ENCODE results near the gene OPN4.

OPN4 gene

DNA sequence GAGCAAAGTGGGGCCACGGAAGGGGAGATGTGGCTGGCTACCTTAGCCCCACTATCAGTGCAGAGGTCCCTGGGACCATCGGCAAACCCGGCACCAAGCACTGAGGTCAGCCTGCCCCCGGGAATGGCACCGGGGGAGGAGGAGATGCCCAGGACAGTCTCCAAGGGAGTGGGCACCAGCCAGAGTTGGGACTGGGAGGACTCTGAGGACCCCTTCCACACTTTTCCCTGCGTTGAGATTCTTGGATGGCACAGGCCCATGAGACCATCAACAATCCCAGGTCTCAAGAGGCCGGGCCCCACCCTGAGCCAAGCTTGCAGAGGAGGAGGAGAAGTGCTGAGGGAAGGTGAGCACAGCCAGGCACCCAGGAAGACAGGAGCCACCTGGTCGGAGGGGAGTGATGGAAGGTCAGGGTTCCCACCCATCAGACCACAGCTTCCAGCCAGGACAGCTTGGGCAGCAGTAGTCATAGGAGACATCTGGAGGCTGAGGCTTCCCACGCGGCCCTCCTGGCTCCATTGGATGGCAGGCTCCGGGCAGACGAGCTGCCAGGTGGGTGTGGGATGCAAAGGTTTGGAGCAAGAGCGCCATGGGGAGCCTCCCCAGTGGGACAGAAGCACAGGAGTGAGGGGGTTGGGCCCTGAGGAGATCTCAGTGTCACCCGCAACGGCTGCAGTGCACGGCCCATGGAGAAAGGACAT is 2.6 kb upstream of the OPN4 start:
- DNase-seq (ENCODE audit: low spot score), result no peak
- Mint-ChIP-seq H3K36me3 (ENCODE audit: low read depth) (no peaks in the 10 kb centered on the region), H3K4me1 (ENCODE audit: low read depth) (no peaks in the 10 kb centered on the region), H3K27me3 (ENCODE audit: low read depth) (no peaks in the 10 kb centered on the region), H3K4me3 (no peak overlapping the region), H3K27ac (no peak overlapping the region), H3K9me3 (no peaks in the 10 kb centered on the region)

DNA sequence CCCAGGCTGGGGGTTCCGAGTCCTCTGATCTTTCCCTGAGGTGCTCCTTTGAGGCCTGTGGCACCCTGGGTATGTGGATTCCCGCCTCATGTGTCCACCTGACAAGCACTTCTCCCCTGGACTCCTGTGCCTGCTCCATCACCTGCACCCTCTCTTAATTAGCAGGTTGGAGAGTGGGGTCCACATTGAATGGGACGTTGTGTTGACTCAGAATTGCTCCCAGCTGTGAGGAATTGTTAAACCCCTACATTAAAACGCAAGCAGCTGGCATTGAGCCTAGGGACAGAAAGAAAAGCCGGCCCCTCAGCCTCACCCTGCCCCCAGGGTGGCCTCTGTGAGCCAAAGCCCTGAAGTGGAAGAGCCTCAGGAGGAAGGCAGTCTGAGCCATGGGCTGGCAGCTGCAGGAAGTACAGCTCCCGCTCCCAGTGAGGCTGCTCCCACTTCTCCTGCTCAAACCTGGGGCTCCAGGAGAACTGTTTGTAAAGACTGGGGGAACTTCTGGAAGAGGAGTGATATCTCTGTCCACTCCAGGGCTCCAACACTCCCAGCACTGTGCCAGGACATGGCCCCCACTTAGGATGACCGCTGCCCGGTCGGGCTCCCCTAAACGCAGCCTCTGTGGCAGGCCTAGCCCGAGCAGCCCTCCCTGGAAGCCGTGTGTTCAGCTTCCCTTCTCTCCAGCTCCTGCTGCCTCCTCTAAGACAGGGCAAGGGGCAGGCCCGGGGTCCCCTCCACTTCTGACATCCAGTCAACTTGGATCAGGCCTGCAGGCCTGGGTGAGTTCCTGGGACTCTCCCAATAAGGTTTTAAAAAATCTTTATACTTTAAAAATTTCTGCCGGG is 1.8 kb upstream of the OPN4 start:
- no peak overlapping the region for H3K4me3 Mint-ChIP-seq

DNA sequence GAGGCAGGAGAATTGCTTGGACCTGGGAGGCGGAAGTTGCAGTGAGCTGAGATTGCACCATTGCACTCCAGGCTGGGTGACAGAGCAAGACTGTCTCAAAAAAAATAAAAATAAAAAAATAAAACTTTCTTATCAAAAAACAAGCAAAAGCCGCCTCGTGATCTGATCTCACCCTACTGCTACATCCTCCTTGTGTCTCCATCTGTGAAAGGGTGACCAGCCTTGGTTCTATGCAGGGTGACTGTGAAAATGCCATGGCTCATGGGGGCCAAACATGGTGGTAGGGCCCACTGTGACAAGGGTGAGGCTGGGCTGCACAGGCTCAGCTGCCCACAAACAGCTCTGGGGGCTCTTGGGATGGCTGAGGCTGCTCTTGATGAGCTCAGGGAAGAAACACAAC is 968 bp upstream of the OPN4 start:
- Mint-ChIP-seq H3K9me3 (no peaks in the 10 kb centered on the region), H3K4me1 (ENCODE audit: low read depth) (no peaks in the 10 kb centered on the region), H3K27ac (no peak overlapping the region), H3K36me3 (ENCODE audit: low read depth) (no peaks in the 10 kb centered on the region), H3K27me3 (ENCODE audit: low read depth) (no peaks in the 10 kb centered on the region), H3K4me3 (no peak overlapping the region)
- no peak for DNase-seq (ENCODE audit: low spot score)

More for the DNA sequence above, 1.8 kb upstream of the OPN4 start:
- H3K9me3 Mint-ChIP-seq, result no peaks in the 10 kb centered on the region
- H3K4me1 Mint-ChIP-seq (ENCODE audit: low read depth), result no peaks in the 10 kb centered on the region
- H3K27me3 Mint-ChIP-seq (ENCODE audit: low read depth), result no peaks in the 10 kb centered on the region
- no peak overlapping the region for H3K27ac Mint-ChIP-seq
- no peak for DNase-seq (ENCODE audit: low spot score)
- H3K36me3 Mint-ChIP-seq (ENCODE audit: low read depth), result no peaks in the 10 kb centered on the region

DNA sequence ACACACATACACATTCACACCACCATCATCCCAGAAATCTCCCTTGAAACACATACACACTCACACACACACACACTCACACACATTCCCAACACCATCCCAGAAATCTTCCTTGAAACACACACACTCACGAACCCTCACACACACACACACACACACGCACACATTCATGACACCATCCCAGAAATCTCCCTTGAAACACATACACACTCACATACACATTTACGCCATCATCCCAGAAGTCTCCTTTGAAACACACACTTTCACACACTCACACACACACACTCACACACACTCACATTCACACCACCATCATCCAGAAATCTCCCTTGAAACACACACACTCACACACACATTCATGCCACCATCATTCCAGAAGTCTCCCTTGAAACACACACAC is 360 bp upstream of the OPN4 start:
- Mint-ChIP-seq H3K36me3 (ENCODE audit: low read depth) (no peaks in the 10 kb centered on the region), H3K27me3 (ENCODE audit: low read depth) (no peaks in the 10 kb centered on the region), H3K9me3 (no peaks in the 10 kb centered on the region), H3K27ac (no peak overlapping the region), H3K4me1 (ENCODE audit: low read depth) (no peaks in the 10 kb centered on the region), H3K4me3 (no peak overlapping the region)
- no peak for DNase-seq (ENCODE audit: low spot score)

DNA sequence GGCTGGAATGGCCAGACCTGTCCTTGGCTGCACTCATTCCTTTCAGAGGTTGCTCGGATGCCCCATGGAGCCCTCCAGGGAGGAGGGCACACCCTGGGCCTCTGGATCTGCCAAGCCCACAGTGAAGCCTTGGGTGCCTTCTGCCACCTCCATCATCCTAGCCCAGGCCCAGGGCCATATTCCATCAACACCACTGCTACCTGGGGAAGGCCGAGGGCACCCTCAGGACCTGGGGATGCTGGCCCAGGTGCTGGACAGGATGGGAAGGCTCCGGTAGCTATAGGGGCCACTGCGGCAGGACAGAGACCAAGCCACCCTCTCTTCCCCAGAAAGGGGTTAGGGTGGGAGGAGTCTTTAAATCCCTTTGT is 810 bp downstream of the OPN4 start:
- Mint-ChIP-seq H3K9me3 (no peaks in the 10 kb centered on the region), H3K4me3 (no peak overlapping the region), H3K4me1 (ENCODE audit: low read depth) (no peaks in the 10 kb centered on the region), H3K27me3 (ENCODE audit: low read depth) (no peaks in the 10 kb centered on the region), H3K36me3 (ENCODE audit: low read depth) (no peaks in the 10 kb centered on the region), H3K27ac (no peak overlapping the region)
- DNase-seq (ENCODE audit: low spot score), result no peak

DNA sequence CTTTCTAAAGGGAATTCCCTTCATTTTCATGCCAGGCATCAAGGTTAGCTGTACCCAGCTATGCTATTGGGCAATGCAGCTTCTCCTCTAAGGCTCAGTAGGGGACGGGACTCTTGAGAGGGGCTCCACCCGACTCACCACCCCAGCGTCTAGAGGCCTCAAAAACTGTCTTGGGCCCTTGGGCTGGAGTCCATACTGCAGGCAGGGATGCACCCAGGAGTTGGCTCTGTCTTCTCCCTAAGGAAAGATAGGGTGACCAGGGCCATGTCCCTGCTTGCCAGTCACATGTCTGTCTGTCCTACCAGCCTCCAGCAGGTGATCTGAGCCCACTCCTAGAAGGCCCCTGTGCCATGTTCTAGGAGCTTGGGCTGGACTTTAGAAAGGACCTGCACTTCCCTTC is 1.2 kb downstream of the OPN4 start:
- Mint-ChIP-seq H3K4me3 (no peak overlapping the region), H3K27me3 (ENCODE audit: low read depth) (no peaks in the 10 kb centered on the region)

DNA sequence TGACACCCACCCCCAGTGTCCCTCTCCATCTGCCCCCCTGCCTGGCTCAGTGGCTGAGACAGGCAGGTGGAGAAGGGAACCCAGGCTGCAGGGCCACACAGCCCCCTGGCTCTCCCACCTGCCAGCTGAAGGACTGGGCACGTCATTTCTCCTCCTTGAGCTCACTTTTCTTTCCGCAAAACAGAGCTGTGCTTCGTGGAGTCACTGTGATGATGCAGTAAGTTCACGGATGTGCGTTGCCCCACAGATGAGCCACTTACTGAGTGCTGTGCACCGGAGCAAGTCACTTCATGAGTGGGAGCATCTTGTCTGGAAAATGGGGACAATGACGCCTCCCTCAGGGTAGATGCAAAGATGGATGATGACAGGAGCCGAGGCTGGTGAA is 2.7 kb downstream of the OPN4 start:
- H3K27ac Mint-ChIP-seq, result no peak overlapping the region
- no peaks in the 10 kb centered on the region for H3K9me3 Mint-ChIP-seq
- DNase-seq (ENCODE audit: low spot score), result no peak
- no peaks in the 10 kb centered on the region for H3K36me3 Mint-ChIP-seq (ENCODE audit: low read depth)
- H3K4me1 Mint-ChIP-seq (ENCODE audit: low read depth), result no peaks in the 10 kb centered on the region
- H3K4me3 Mint-ChIP-seq, result no peak overlapping the region
- H3K27me3 Mint-ChIP-seq (ENCODE audit: low read depth), result no peaks in the 10 kb centered on the region

More for the DNA sequence above, 1.2 kb downstream of the OPN4 start:
- Mint-ChIP-seq H3K9me3 (no peaks in the 10 kb centered on the region), H3K27ac (no peak overlapping the region), H3K36me3 (ENCODE audit: low read depth) (no peaks in the 10 kb centered on the region), H3K4me1 (ENCODE audit: low read depth) (no peaks in the 10 kb centered on the region)
- no peak for DNase-seq (ENCODE audit: low spot score)

DNA sequence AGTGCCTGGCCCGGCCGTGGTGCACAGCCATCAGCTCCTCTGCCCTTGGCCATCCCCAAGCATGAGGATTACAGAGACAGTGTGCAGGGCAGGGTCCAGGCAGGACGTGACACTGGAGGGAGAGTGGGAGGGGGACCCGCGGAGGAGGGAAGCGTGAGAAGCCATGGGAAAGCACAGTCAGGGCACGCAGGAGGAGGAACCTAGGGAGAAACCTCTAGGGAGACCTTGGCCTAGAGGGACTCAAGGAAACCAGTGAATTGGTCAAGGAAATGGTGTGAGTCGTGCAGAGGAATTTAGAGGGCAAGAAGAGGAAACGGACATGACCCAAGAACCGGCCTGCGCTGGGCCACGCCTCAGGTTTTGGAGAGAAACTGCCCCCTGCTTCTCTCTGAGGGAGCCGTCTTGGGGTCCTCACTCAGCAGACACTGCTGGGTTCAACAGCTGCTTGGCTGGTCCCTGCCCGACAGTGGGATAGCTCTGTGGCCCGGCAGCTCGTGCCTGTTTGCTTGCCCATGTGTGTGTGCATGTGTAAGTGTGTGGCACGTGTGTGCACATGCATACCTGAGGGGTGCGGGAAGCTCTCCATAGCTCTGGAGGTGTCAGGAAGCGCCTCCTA is 3.2 kb downstream of the OPN4 start:
- Mint-ChIP-seq H3K27me3 (ENCODE audit: low read depth) (no peaks in the 10 kb centered on the region), H3K27ac (no peak overlapping the region), H3K4me3 (no peak overlapping the region), H3K9me3 (no peaks in the 10 kb centered on the region), H3K36me3 (ENCODE audit: low read depth) (no peaks in the 10 kb centered on the region), H3K4me1 (ENCODE audit: low read depth) (no peaks in the 10 kb centered on the region)
- no peak for DNase-seq (ENCODE audit: low spot score)

DNA sequence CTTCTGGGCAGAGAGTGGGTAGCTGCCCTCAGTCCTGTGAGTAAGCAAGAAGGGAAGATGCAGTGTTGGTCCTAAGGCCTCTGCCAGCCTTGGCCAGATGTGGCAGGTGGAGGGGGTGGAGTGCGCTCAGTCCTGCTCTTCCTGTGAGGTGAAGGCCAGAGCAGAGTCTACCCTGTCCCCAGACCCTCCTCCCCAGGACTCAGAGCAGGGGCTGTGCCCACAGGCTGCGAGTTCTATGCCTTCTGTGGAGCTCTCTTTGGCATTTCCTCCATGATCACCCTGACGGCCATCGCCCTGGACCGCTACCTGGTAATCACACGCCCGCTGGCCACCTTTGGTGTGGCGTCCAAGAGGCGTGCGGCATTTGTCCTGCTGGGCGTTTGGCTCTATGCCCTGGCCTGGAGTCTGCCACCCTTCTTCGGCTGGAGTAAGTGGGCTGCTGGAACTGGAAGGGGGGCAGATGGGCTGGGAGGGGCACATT is 4.0 kb downstream of the OPN4 start:
- no peaks in the 10 kb centered on the region for H3K27me3 Mint-ChIP-seq (ENCODE audit: low read depth)
- H3K27ac Mint-ChIP-seq, result no peak overlapping the region
- H3K9me3 Mint-ChIP-seq, result no peaks in the 10 kb centered on the region
- no peak for DNase-seq (ENCODE audit: low spot score)
- no peaks in the 10 kb centered on the region for H3K36me3 Mint-ChIP-seq (ENCODE audit: low read depth)
- H3K4me3 Mint-ChIP-seq, result no peak overlapping the region
- H3K4me1 Mint-ChIP-seq (ENCODE audit: low read depth), result no peaks in the 10 kb centered on the region

DNA sequence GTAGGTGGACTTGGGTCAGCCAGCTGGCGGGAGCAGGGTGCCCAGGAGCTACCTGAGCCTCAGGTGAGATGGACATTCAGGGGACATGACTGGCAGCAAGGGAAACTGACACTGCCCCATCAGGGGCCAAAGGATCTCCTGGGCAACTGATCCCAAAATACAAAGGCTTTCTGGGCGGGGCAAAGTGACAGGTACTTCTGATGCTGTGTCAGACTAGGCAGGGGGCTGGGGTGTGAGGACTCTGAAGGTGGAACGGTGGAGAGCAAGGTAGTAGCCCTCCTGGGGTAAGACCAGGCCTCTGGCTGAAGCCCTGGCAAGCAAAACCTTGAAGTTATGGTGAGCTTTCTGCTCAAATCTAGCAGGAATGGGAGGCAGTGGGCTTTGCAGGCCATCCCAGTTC is 4.4 kb downstream of the OPN4 start:
- no peak overlapping the region for H3K27ac Mint-ChIP-seq

DNA sequence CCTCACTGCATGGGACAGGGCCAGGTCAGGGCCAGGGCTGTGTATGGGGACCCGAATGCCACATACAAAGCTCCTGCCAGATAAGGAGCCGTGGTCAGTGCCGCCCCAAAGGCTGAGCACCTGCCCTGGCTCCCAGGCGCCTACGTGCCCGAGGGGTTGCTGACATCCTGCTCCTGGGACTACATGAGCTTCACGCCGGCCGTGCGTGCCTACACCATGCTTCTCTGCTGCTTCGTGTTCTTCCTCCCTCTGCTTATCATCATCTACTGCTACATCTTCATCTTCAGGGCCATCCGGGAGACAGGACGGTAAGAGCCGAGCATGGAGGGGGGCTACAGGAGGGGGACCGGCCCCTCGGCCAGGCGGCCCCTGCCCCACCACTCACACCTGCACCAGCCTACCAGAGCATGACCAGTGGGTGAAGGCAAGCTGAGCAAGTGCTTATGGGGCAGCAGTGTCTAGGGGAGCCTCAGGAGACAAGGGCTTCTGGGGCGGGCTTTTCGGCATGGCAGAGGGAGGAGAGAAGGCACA is 4.9 kb downstream of the OPN4 start:
- Mint-ChIP-seq H3K4me3 (no peak overlapping the region), H3K27ac (no peak overlapping the region), H3K4me1 (ENCODE audit: low read depth) (no peaks in the 10 kb centered on the region), H3K27me3 (ENCODE audit: low read depth) (no peaks in the 10 kb centered on the region), H3K9me3 (no peaks in the 10 kb centered on the region), H3K36me3 (ENCODE audit: low read depth) (no peaks in the 10 kb centered on the region)
- DNase-seq (ENCODE audit: low spot score), result no peak

More for the DNA sequence above, 4.4 kb downstream of the OPN4 start:
- no peaks in the 10 kb centered on the region for H3K36me3 Mint-ChIP-seq (ENCODE audit: low read depth)
- H3K4me3 Mint-ChIP-seq, result no peak overlapping the region
- H3K27me3 Mint-ChIP-seq (ENCODE audit: low read depth), result no peaks in the 10 kb centered on the region
- no peak for DNase-seq (ENCODE audit: low spot score)
- no peaks in the 10 kb centered on the region for H3K9me3 Mint-ChIP-seq
- H3K4me1 Mint-ChIP-seq (ENCODE audit: low read depth), result no peaks in the 10 kb centered on the region

DNA sequence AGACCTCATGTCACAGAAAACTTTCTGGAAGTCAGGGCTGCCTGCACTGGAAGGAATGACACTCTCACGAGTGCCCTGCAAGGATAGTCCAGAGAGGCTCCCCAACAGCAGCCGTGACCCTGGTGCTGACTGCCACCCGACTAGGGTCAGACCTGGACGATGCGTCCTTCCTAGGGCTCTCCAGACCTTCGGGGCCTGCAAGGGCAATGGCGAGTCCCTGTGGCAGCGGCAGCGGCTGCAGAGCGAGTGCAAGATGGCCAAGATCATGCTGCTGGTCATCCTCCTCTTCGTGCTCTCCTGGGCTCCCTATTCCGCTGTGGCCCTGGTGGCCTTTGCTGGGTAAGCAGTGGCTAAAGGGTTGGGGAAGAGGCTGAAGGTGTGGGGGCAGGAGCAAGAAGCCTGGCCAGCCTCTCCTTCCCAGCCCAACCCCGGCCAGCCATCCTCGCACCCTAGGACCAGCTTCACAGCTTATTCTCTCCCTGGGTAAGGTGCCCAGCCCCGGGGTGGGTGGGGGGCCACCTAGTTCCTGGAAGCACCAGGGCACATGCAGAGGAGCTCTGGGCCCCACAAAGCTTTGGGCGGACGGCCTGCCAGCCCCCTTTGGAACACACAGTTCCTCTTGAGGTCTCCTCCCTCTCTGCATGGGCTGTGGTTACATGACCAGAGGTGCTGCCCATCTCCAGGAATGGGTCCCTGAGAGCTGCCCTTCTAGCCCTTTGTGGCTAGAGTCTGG is 5.5 kb downstream of the OPN4 start:
- H3K36me3 Mint-ChIP-seq (ENCODE audit: low read depth), result no peaks in the 10 kb centered on the region
- no peaks in the 10 kb centered on the region for H3K4me1 Mint-ChIP-seq (ENCODE audit: low read depth)
- H3K4me3 Mint-ChIP-seq, result no peak overlapping the region
- no peaks in the 10 kb centered on the region for H3K27me3 Mint-ChIP-seq (ENCODE audit: low read depth)
- no peaks in the 10 kb centered on the region for H3K9me3 Mint-ChIP-seq
- DNase-seq (ENCODE audit: low spot score), result no peak
- H3K27ac Mint-ChIP-seq, result no peak overlapping the region

DNA sequence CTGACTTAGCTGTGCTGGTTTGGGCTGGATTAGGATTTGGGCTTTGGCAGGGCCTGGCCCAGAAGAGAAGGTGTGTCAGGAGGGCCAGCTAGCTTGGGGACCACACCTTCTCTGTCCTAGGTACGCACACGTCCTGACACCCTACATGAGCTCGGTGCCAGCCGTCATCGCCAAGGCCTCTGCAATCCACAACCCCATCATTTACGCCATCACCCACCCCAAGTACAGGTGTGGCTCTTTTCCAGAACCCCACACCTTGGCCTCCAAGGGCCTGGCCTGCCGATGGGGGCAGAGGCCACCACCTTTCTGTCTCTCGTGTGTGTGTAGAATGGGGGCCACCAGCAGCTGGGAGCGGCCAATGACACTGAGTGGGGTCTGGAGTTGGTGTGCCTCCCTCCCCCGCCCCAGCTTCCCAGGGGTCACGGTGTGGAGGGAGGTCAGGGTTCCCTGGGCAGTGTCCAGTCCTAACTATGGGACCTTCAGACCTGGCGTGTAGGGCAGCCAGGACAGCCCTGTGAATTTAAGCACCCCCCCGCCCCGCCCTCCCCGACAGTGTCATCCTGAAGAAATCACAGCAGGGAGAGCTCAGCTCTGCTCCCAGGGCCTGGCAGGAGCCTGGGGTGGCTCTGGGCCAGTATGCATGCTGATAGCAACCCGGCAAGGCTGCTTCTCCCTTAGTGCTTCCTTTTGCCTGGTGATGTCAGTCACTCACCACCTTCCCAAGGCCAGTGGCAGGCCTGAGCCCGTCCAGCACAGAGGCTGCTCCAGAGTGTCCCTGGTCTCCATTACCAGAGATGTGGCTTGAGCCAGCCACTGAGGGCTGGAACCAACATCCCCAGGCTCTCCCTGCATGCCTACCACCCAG is 7.0 kb downstream of the OPN4 start:
- H3K4me3 Mint-ChIP-seq, result no peak overlapping the region
- no peaks in the 10 kb centered on the region for H3K36me3 Mint-ChIP-seq (ENCODE audit: low read depth)
- DNase-seq (ENCODE audit: low spot score), result no peak
- no peaks in the 10 kb centered on the region for H3K4me1 Mint-ChIP-seq (ENCODE audit: low read depth)
- H3K27ac Mint-ChIP-seq, result no peak overlapping the region
- H3K27me3 Mint-ChIP-seq (ENCODE audit: low read depth), result no peaks in the 10 kb centered on the region
- H3K9me3 Mint-ChIP-seq, result no peaks in the 10 kb centered on the region
